ENCODE results near the gene PTGR2.
"Not testable (repeated sequence)": the region's sequence is repeated elsewhere in the genome, so short reads cannot be mapped to it uniquely, and the experiment has no call there.

The PTGR2 gene

DNA sequence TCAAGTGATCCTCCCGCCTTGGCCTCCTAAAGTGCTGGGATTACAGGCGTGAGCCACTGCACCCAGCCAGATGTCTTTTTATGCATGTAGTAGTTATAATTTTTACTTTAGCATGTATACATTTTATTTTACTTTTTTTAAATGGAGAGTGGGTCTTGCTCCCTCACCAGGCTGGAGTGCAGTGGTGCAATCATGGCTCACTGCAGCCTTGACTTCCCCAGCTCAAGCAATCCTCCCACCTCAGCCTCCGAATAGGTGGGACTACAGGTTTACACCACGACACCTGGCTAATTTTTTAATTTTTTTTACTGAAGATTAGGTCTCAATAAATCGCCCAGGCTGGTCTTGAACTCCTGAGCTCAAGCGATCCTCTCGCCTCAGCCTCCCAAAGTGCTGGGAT is 24.4 kb upstream of the PTGR2 start:
- not testable (repeated sequence) for DNase-seq; H3K27ac Mint-ChIP-seq; H3K4me1 Mint-ChIP-seq; H3K4me3 Mint-ChIP-seq; H3K36me3 Mint-ChIP-seq (ENCODE audit: low read depth); H3K27me3 Mint-ChIP-seq (ENCODE audit: low read depth, poor library complexity); H3K9me3 Mint-ChIP-seq
- TF ChIP-seq, protein P1, sequence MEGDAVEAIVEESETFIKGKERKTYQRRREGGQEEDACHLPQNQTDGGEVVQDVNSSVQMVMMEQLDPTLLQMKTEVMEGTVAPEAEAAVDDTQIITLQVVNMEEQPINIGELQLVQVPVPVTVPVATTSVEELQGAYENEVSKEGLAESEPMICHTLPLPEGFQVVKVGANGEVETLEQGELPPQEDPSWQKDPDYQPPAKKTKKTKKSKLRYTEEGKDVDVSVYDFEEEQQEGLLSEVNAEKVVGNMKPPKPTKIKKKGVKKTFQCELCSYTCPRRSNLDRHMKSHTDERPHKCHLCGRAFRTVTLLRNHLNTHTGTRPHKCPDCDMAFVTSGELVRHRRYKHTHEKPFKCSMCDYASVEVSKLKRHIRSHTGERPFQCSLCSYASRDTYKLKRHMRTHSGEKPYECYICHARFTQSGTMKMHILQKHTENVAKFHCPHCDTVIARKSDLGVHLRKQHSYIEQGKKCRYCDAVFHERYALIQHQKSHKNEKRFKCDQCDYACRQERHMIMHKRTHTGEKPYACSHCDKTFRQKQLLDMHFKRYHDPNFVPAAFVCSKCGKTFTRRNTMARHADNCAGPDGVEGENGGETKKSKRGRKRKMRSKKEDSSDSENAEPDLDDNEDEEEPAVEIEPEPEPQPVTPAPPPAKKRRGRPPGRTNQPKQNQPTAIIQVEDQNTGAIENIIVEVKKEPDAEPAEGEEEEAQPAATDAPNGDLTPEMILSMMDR (IDR thresholded peaks at IDR 0.05): peak; percentile 12

- peaks cover 20% of the 10 kb centered on the region for H3K4me1 Mint-ChIP-seq
- TF ChIP-seq, protein P1 (IDR thresholded peaks at IDR 0.05): no peak
- no peaks in the 10 kb centered on the region for H3K36me3 Mint-ChIP-seq (ENCODE audit: low read depth)
- no peak overlapping the region for H3K27ac Mint-ChIP-seq
- no peak overlapping the region for H3K4me3 Mint-ChIP-seq
- DNase-seq: no peak
- no peaks in the 10 kb centered on the region for H3K9me3 Mint-ChIP-seq
- peaks cover 4% of the 10 kb centered on the region for H3K27me3 Mint-ChIP-seq (ENCODE audit: low read depth, poor library complexity)
These were observed 22.6 kb upstream of the PTGR2 start for GRCh38 chr14:73829071-73829470.

DNA sequence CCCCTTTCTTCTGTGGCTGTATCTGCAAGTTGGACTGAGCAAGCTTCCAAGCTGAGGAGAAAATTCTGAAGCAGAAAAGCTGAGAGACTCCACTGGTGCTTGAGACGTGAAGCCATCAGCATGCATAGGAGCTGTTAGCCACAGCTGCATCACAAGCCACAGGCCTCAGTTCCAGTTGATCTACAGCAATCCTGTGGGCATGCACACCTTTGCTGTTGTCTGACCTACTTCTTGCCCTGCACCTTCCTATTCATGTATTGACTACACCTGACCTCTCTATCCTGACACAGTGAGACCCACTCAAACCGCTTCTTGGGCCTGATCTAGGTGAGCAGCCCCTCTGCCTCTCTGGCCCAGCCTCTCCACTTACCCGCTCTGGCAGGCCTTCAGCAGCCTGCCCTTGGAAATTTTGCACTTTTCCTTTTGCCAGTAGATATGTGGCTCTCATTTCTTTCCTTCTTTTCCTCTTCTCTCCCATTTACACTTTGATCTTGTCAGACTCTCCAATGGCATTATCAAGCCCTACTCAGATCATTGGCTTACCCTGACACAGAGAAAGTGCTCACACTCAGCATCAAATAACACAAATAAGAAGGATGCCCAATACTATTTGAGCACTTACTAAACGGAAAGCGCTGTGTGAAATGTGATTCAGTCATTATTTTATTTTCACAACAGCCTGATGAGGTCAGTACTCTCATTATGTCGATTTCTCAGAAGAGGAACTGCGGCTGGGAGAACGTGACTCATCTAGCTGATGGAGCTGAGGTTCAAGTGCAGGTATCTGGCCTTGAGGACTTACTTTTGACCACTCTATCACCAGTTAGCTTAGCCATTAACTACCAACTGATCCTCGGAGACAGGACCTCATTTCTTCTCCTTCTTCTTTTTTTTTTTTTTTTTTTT is 21.9 kb upstream of the PTGR2 start:
- peaks cover 23% of the 10 kb centered on the region for H3K4me1 Mint-ChIP-seq
- H3K27me3 Mint-ChIP-seq (ENCODE audit: low read depth, poor library complexity): peaks cover 4% of the 10 kb centered on the region
- no peak overlapping the region for H3K27ac Mint-ChIP-seq
- no peaks in the 10 kb centered on the region for H3K9me3 Mint-ChIP-seq
- TF ChIP-seq, protein P1 (IDR thresholded peaks at IDR 0.05): no peak
- no peak overlapping the region for H3K4me3 Mint-ChIP-seq
- H3K36me3 Mint-ChIP-seq (ENCODE audit: low read depth): no peaks in the 10 kb centered on the region
- no peak for DNase-seq

GRCh38 chr14:73833034-73833433 is 18.6 kb upstream of the PTGR2 start:
- Mint-ChIP-seq H3K4me3 (no peak overlapping the region), H3K9me3 (no peaks in the 10 kb centered on the region), H3K27me3 (ENCODE audit: low read depth, poor library complexity) (peaks cover 4% of the 10 kb centered on the region), H3K27ac (no peak overlapping the region), H3K4me1 (peaks cover 26% of the 10 kb centered on the region), H3K36me3 (ENCODE audit: low read depth) (no peaks in the 10 kb centered on the region)
- TF ChIP-seq, protein P1 (IDR thresholded peaks at IDR 0.05): no peak
- DNase-seq: no peak

- Mint-ChIP-seq H3K9me3 (no peaks in the 10 kb centered on the region), H3K4me1 (peaks cover 26% of the 10 kb centered on the region), H3K27me3 (ENCODE audit: low read depth, poor library complexity) (peaks cover 7% of the 10 kb centered on the region), H3K36me3 (ENCODE audit: low read depth) (no peaks in the 10 kb centered on the region), H3K27ac (no peak overlapping the region), H3K4me3 (no peak overlapping the region)
- DNase-seq: no peak
- TF ChIP-seq, protein P1 (IDR thresholded peaks at IDR 0.05): no peak
These were observed 17.9 kb upstream of the PTGR2 start for GRCh38 chr14:73833530-73834260.
